DND-41 (cell line): ENCODE results near the gene SPACDR.

ENCODE experiments used
- ATAC-seq: fragments of 200-7000 bp; cut with Tn5 transposase; 3 replicates; pipeline ENCODE4 v1.9.1; 2021; ENCODE audit warnings: low read depth; ENCODE audit not compliant: insufficient read depth
- DNase-seq: peaks from one replicate; pipeline ENCODE4 v3.0.0-alpha.2; 2020
- H2AFZ ChIP-seq: 2 replicates; pipeline ENCODE4 v1.6.0; 2012; ENCODE audit warnings: low read depth, low read length
- H3K27ac ChIP-seq: 2 replicates; pipeline ENCODE4 v1.5.1; 2012; ENCODE audit warnings: low read length, inconsistent platforms
- H3K27me3 ChIP-seq: fragments of 200-600 bp; sonication (generic); 2 replicates; pipeline ENCODE4 v1.6.0; 2012; ENCODE audit warnings: low read length, mild to moderate bottlenecking, inconsistent platforms; ENCODE audit not compliant: insufficient read depth, poor library complexity
- H3K36me3 ChIP-seq: 2 replicates; pipeline ENCODE4 v1.5.1; 2012; ENCODE audit warnings: low read length, inconsistent platforms; ENCODE audit not compliant: insufficient read depth
- H3K4me1 ChIP-seq: 2 replicates; pipeline ENCODE4 v1.5.1; 2012; ENCODE audit warnings: mild to moderate bottlenecking, low read length; ENCODE audit not compliant: insufficient read depth
- H3K4me2 ChIP-seq: 2 replicates; pipeline ENCODE4 v1.6.0; 2012; ENCODE audit warnings: mild to moderate bottlenecking, moderate library complexity, low read length, inconsistent platforms; ENCODE audit not compliant: insufficient read depth
- H3K4me3 ChIP-seq, 2 experiments: fragments of 200-600 bp in 1 of 2; shearing (Covaris generic) in 1 of 2; 2 replicates each; pipeline ENCODE4 v1.5.1; 2012 to 2016; ENCODE audit warnings: inconsistent platforms in 2 of 2, low read length in 2 of 2, mild to moderate bottlenecking in 2 of 2, low read depth in 1 of 2, moderate library complexity in 1 of 2
- H3K79me2 ChIP-seq: 2 replicates; pipeline ENCODE4 v1.6.0; 2012; ENCODE audit warnings: low read length, inconsistent platforms; ENCODE audit not compliant: insufficient read depth
- H3K9ac ChIP-seq: 2 replicates; pipeline ENCODE4 v1.6.0; 2012; ENCODE audit warnings: low read depth, mild to moderate bottlenecking, inconsistent platforms, low read length, moderate library complexity
- H3K9me3 ChIP-seq: 2 replicates; pipeline ENCODE4 v1.5.1; 2012; ENCODE audit warnings: low read length, moderate library complexity, mild to moderate bottlenecking, inconsistent platforms; ENCODE audit not compliant: insufficient read depth, severe bottlenecking
- H4K20me1 ChIP-seq: 2 replicates; pipeline ENCODE4 v1.6.0; 2012; ENCODE audit warnings: low read length; ENCODE audit not compliant: insufficient read depth
- CTCF ChIP-seq: IDR thresholded peaks from 2 replicates; pipeline ENCODE4 v1.5.1; 2012; ENCODE audit warnings: borderline replicate concordance, low read length, moderate library complexity, mild to moderate bottlenecking; ENCODE audit not compliant: poor library complexity, severe bottlenecking; ENCODE audit errors: extremely low read depth
- EZH2 ChIP-seq: IDR thresholded peaks from 3 replicates; pipeline ENCODE4 v1.6.1; 2012; ENCODE audit warnings: borderline replicate concordance, low read depth, mild to moderate bottlenecking, moderate library complexity, low read length, inconsistent platforms; ENCODE audit not compliant: severe bottlenecking

Gene SPACDR

GRCh38 chr7:100437150-100438100 is 26.6 kb downstream of the SPACDR start:
- H3K4me2 ChIP-seq = peak overlapping the region; percentile 59
- ATAC-seq = no peak

DNA sequence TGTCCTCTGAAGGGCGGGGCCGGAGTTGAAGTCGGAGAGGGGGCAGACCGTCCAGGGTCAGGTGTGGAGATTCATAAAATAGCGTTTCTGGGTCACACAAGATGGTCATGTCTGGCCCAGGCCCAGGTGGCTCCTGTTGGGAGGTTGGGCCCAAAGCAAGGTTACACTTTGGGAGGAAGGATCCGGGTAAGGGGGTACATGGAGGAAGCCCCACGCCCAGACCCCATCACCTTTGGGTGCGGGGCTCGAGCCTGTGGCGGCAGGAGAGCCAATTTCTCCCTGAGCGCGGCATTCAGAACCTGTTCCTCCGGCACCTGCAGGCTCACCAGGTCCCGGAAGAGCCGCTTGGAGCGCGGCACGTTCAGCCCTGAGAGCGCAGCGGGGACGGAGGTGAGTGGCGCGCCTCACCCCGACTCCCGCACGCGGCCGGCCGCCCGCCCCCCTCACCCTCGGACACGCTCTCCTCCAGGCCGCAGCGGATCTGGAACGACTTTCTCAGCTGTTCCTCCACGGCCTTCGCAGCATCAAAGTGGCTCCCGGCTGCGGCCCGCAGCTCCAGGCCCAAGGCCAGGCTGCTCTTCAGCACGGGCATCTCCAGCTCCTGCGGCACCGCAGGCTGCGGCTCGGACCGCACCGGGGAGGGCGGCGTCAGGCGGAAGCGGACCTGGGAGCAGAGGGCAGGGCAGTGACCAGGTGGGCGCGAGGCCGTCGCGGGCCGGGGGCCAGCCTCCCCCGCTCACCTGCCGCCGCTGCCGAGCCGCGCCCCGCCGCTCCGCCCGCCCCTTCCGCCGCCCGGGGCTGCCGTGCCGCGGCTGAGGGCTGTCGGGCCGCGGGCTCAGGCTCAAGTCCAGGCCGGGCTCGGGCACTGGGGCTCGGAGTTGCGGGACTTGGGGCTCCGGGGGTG is 28.4 kb downstream of the SPACDR start:
- ATAC-seq = peak; percentile 20; the same call in 2 of the 3 replicates
- H3K9me3 ChIP-seq = no peaks in the 10 kb centered on the region
- H3K27ac ChIP-seq = peak overlapping the region; percentile 95
- peak overlapping the region; percentile 96 for H3K9ac ChIP-seq
- TF ChIP-seq CTCF (no peak), EZH2 (no peak)
- H3K4me3 ChIP-seq = peak overlapping the region; percentile 85 to 94
- H3K4me2 ChIP-seq = peak overlapping the region; percentile 87
- no peaks in the 10 kb centered on the region for H3K27me3 ChIP-seq
- H3K36me3 ChIP-seq = peaks cover 54% of the 10 kb centered on the region
- H3K4me1 ChIP-seq = peaks cover 56% of the 10 kb centered on the region
- H4K20me1 ChIP-seq = peaks cover 44% of the 10 kb centered on the region
- DNase-seq = peak; percentile 48
- H3K79me2 ChIP-seq = peaks cover 56% of the 10 kb centered on the region
- H2AFZ ChIP-seq = peak overlapping the region; percentile 57; the same call in 1 of the 2 replicates

More at GRCh38 chr7:100437150-100438100, 26.6 kb downstream of the SPACDR start:
- TF ChIP-seq CTCF (no peak), EZH2 (no peak)
- H3K4me3 ChIP-seq = peak overlapping the region in 1 of 2 experiments; percentile 27; a peak in 1 of 4 replicates
- H3K36me3 ChIP-seq = peaks cover 37% of the 10 kb centered on the region
- peak overlapping the region; percentile 81 for H3K27ac ChIP-seq
- no peak overlapping the region; the same call in 1 of the 2 replicates for H2AFZ ChIP-seq
- no peak for DNase-seq
- H3K9me3 ChIP-seq = no peaks in the 10 kb centered on the region
- peaks cover 38% of the 10 kb centered on the region for H3K4me1 ChIP-seq
- H3K9ac ChIP-seq = peak overlapping the region; percentile 56
- H3K27me3 ChIP-seq = no peaks in the 10 kb centered on the region
- peaks cover 26% of the 10 kb centered on the region; the same call in 1 of the 2 replicates for H4K20me1 ChIP-seq
- peaks cover 39% of the 10 kb centered on the region for H3K79me2 ChIP-seq

DNA sequence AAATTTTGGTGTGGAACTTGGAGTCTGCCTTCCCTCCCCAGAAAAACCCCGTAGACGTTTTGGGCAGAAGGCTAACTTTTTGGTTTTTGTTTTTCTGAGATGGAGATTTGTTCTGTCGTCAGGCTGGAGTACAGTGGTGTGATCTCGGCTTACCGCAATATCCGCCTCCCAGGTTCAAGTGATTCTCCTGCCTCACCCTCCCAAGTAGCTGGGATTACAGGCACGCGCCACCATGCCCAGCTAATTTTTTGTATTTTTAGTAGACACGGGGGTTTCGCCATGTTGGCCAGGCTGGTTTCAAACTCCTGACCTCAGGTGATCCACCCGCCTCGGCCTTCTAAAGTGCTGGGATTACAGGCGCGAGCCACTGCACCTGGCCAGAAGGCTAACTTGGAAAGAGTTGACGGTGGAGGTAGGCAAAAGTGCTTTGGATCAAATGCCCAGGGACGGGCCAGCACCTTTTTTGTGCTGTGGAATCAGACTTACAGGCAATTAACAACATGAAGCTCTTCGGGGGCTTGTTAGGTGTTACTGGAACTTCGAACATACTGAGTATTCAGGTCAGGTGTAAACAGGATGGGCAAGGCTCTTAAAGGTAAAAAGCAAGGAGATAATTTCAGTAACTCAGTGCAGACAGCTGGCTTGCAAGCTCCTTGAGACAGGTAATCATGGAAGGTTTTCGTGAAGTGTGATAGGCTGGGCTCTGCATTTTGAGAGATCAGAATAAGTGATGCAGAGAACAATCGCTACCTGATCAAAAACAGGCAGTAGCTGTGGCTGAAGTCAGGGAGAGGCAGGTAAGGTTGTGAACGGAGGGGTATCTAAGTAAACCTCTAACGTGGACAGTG is 29.5 kb downstream of the SPACDR start:
- H3K4me3 ChIP-seq = peak overlapping the region; percentile 85 to 94; a peak in 3 of 4 replicates
- H4K20me1 ChIP-seq = peaks cover 47% of the 10 kb centered on the region
- peak overlapping the region; percentile 87 for H3K4me2 ChIP-seq
- ATAC-seq (no peak), DNase-seq (no peak)
- peaks cover 67% of the 10 kb centered on the region for H3K79me2 ChIP-seq
- H3K9ac ChIP-seq = peak overlapping the region; percentile 96
- H3K9me3 ChIP-seq = no peaks in the 10 kb centered on the region
- H3K27ac ChIP-seq = peak overlapping the region; percentile 100
- H2AFZ ChIP-seq = no peak overlapping the region
- H3K4me1 ChIP-seq = peaks cover 60% of the 10 kb centered on the region
- TF ChIP-seq CTCF = no peak
- TF ChIP-seq EZH2 = no peak
- H3K36me3 ChIP-seq = peaks cover 58% of the 10 kb centered on the region
- no peaks in the 10 kb centered on the region for H3K27me3 ChIP-seq
